Tibial nerve (tissue), 4 donors: ENCODE measurements around the gene CIBAR2. TPM values are rescaled to one million over a fixed set of nuclear protein-coding genes. Genes with fewer than 3 reads are reported as not detected.

Source experiments
- DNase-seq, 2 donors: peaks; one replicate each; pipeline ENCODE4 v3.0.0-alpha.2; 2019; ENCODE audit warnings: low spot score in 2 of 2
- H3K27ac ChIP-seq, 4 donors: fragments of 200-600 bp; sonication (generic) in 3 of 4; one replicate each; pipeline ENCODE4 v1.5.1; 2017 to 2019; ENCODE audit warnings: mild to moderate bottlenecking in 1 of 4
- H3K27me3 ChIP-seq, 2 donors: fragments of 200-600 bp; sonication (generic) in 1 of 2; one replicate each; pipeline versions ENCODE4 v1.5.1 to v1.6.0; 2017 to 2019
- H3K36me3 ChIP-seq, 3 donors: fragments of 200-600 bp; sonication (generic); one replicate each; pipeline ENCODE4 v1.5.1; 2018 to 2019
- H3K4me1 ChIP-seq, 4 donors: fragments of 200-600 bp; sonication (generic) in 3 of 4; one replicate each; pipeline ENCODE4 v1.5.1; 2017 to 2019
- H3K4me3 ChIP-seq, 4 donors: fragments of 200-600 bp; sonication (generic) in 3 of 4; one replicate each; pipeline ENCODE4 v1.5.1; 2017 to 2019; ENCODE audit warnings: mild to moderate bottlenecking in 1 of 4, moderate library complexity in 1 of 4
- H3K9me3 ChIP-seq, 4 donors: fragments of 200-600 bp; sonication (generic) in 3 of 4; one replicate each; pipeline ENCODE4 v1.5.1; 2017 to 2019
- EP300 ChIP-seq, 2 donors: sonication (generic); formaldehyde crosslinking; IDR thresholded peaks; one replicate each; pipeline ENCODE4 v1.6.1; 2017; ENCODE audit warnings: antibody characterized with exemption in 2 of 2, mild to moderate bottlenecking in 1 of 2
- POLR2A ChIP-seq, 2 donors: fragments of 450-650 bp; IDR thresholded peaks; one replicate each; pipeline ENCODE4 v1.6.1; 2017; ENCODE audit warnings: antibody characterized with exemption in 2 of 2, mild to moderate bottlenecking in 2 of 2, moderate library complexity in 2 of 2
- WGBS, 2 donors: methylation state at CpG; one replicate each; pipeline ENCODE4 v1.1.5; 2018; 5-methylcytosine and 5-hydroxymethylcytosine counted together
- total RNA-seq, 4 donors: library from RNA; depleted of rRNA; stranded (reverse); fragments of >200 nt; gene quantifications; one replicate each; pipeline ENCODE4 v1.1.0, GENCODE V29; 2016
- TF ChIP-seq, protein P1 (sequence below), 5 experiments: fragments of 200-600 bp in 3 of 5; fragments of 450-650 bp in 2 of 5; sonication (generic) in 3 of 5; IDR thresholded peaks; one replicate each; pipeline ENCODE4 v1.5.1; 2016 to 2019; ENCODE audit warnings: antibody characterized with exemption in 5 of 5, mild to moderate bottlenecking in 3 of 5, moderate library complexity in 2 of 5

Gene CIBAR2
- total RNA-seq, 4 donors from 2014 or later, result not detected

DNA sequence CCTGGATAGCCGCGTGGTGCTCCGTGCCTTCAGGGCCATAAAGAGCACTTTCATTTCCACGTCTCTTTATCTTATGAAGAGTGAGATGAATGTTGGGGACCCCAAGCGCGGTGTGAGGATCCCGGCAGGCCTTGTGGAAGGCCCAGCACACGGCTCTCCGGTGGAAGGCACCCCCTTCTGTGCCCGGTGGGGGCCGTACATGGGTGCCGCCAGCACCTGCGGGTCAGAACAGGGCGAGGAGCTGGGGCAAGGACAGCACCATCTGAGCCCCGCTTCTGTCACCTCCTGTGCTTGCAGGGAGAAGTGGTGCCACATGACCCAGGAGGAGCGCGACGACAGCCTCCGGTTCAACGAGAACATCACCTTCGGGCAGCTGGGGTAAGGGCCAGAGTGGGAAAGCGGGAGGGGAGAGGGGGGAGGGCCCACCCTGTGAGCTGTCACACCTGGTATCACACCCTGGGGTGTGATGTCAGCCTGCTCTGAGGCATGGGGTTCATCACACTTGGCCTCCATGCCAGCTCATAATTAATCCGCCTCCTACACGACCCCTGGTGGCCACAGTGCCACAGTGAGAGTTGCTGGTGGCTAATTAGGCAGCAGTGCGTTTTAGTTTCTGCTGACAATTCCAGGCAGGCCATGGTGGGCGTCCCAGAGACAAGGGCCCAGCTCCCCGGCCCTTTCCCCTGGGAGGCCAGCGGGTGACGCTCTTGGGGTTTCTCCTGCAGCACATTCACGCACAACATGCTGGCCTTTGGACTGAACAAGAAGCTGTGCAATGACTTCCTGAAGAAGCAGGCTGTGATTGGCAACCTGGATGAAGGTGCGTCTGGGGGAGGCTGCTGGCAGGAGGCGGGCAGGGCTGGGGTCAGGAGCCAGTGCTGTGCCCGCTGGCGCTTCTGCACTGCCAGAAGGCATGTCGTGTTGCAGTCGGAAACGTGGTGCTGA is 25.7 kb downstream of the CIBAR2 start:
- Histone ChIP-seq H3K36me3 (peaks cover 0 to 29% (median 0%) of the 10 kb centered on the region in 3 donors), H3K9me3 (no peaks in the 10 kb centered on the region), H3K27ac (peak overlapping the region in 1 of 4 donors; percentile 19), H3K4me3 (no peak overlapping the region), H3K27me3 (no peaks in the 10 kb centered on the region), H3K4me1 (peaks cover 0 to 22% (median 0%) of the 10 kb centered on the region in 4 donors)
- TF ChIP-seq EP300 (IDR thresholded peaks at IDR 0.05), result no peak
- TF ChIP-seq, protein P1, sequence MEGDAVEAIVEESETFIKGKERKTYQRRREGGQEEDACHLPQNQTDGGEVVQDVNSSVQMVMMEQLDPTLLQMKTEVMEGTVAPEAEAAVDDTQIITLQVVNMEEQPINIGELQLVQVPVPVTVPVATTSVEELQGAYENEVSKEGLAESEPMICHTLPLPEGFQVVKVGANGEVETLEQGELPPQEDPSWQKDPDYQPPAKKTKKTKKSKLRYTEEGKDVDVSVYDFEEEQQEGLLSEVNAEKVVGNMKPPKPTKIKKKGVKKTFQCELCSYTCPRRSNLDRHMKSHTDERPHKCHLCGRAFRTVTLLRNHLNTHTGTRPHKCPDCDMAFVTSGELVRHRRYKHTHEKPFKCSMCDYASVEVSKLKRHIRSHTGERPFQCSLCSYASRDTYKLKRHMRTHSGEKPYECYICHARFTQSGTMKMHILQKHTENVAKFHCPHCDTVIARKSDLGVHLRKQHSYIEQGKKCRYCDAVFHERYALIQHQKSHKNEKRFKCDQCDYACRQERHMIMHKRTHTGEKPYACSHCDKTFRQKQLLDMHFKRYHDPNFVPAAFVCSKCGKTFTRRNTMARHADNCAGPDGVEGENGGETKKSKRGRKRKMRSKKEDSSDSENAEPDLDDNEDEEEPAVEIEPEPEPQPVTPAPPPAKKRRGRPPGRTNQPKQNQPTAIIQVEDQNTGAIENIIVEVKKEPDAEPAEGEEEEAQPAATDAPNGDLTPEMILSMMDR (IDR thresholded peaks at IDR 0.05), result peak; percentile 58 to 87 (median 73)
- peak; percentile 68 to 79 for DNase-seq
- 76 to 78% methylated on average over 35 to 36 of the region's 37 CpGs for WGBS, 2 donors

DNA sequence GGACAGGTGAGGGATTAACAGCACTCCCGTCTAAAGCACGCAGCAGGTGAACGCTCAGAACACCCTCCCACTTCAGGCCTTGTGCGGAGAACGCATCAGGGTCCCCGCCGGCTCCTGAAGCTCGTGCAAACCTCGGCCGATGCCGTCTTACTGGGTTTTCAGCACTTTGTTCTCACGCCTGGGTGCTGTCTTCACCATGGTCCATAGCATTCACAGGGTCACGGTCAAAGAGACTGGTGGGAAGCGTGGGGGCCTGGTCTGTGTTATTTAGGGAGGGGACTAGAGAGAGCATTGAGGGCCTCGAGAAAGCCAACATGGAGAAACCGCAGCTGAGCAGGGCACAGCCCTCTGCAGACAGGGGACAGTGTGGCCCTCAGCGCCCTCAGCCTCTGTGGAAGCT is 26.6 kb downstream of the CIBAR2 start:
- peaks cover 0 to 22% (median 0%) of the 10 kb centered on the region in 4 donors for H3K4me1 ChIP-seq
- H3K27me3 ChIP-seq, result no peaks in the 10 kb centered on the region
- H3K36me3 ChIP-seq, result peaks cover 0 to 38% (median 0%) of the 10 kb centered on the region in 3 donors
- H3K4me3 ChIP-seq, result no peak overlapping the region
- TF ChIP-seq EP300 (IDR thresholded peaks at IDR 0.05) (no peak), POLR2A (IDR thresholded peaks at IDR 0.05) (no peak)
- TF ChIP-seq, protein P1 (IDR thresholded peaks at IDR 0.05), result no peak
- no peaks in the 10 kb centered on the region for H3K9me3 ChIP-seq
- DNase-seq, result no peak
- WGBS, 2 donors, result 96 to 97% methylated on average over 15 to 16 of the region's 17 CpGs
- H3K27ac ChIP-seq, result no peak overlapping the region

DNA sequence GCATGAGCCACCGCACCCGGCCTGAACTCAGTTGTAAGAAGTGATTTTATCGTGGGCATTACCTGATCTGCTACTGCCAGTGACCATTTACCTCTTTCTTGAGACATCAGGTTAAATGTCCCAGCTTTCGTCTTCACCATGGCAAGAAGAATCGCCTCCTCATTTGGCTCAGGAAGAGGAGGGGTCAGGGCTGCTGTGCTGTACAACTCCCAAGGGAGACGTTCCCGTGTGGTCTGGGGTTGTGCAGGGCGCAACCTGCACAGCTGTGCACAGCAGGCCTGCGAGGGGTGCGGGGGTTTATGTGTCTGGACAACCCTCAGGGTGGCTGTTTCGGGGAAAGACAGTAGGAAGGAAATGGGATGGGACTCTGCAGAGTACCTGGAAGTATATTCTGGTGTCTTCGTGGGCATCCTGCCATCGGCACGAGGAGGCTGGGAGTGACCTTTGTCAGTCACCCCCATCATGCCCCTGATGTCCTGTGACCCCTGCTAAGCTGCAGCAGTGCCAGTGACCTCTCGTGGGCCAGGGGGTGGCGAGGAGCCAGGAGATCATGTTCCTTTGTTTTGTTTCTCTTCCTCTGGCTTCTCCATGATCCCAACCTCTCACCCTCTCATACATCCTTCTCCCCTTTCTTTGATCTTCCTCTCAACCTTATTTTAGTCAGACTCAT is 27.3 kb downstream of the CIBAR2 start:
- Histone ChIP-seq H3K9me3 (no peaks in the 10 kb centered on the region), H3K27me3 (no peaks in the 10 kb centered on the region), H3K4me1 (peaks cover 0 to 18% (median 0%) of the 10 kb centered on the region in 4 donors), H3K4me3 (no peak overlapping the region), H3K27ac (no peak overlapping the region), H3K36me3 (peaks cover 0 to 44% (median 0%) of the 10 kb centered on the region in 3 donors)
- DNase-seq, result no peak
- TF ChIP-seq, protein P1 (IDR thresholded peaks at IDR 0.05), result no peak
- no peak for TF ChIP-seq EP300 (IDR thresholded peaks at IDR 0.05)
- no peak for TF ChIP-seq POLR2A (IDR thresholded peaks at IDR 0.05)
- WGBS, 2 donors, result 71% methylated on average over 16 of the region's 16 CpGs

DNA sequence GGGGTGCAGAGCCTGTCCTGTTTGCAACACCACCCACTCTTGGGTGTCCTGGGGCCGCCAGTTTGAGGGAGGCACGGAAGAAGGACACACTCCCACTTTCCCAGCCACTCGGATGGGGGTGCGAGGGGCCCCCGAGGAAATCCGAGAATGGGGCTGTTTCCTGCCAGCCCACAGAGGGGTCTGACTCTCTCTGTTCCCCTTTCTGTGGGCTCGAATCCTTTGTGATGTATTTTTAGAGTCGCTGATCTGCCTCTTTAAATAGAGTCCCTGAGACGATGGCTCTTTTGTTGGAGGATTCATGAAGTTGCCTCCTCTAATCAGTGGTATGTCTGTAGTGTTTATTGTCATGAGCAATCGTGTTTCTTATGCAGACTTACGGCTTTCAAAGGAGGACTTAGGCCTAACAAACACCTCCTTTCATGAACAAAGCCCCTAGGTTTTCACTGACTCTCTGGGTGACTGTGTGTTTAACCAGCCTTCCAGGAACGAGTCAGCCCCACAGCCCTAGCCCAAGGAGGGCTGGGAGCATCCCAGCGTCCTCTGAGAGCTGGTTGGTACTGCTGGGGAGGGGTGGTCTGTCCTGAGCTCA is 29.1 kb downstream of the CIBAR2 start:
- Histone ChIP-seq H3K9me3 (no peaks in the 10 kb centered on the region), H3K27me3 (no peaks in the 10 kb centered on the region), H3K27ac (no peak overlapping the region), H3K36me3 (peaks cover 0 to 49% (median 0%) of the 10 kb centered on the region in 3 donors), H3K4me1 (peaks cover 0 to 14% (median 0%) of the 10 kb centered on the region in 4 donors), H3K4me3 (no peak overlapping the region)
- TF ChIP-seq, protein P1 (IDR thresholded peaks at IDR 0.05), result no peak
- TF ChIP-seq POLR2A (IDR thresholded peaks at IDR 0.05) (no peak), EP300 (IDR thresholded peaks at IDR 0.05) (no peak)
- WGBS, 2 donors, result 45 to 46% methylated on average over 12 to 13 of the region's 13 CpGs
- no peak for DNase-seq
